Fibroblast of skin of back (primary cell): ENCODE data around the gene PDE6G.

ENCODE experiments used
- DNase-seq: peaks from one replicate; pipeline ENCODE4 v3.0.0-alpha.2; 2013

PDE6G gene

GRCh38 chr17:81660441-81660840 lies 4.1 kb upstream of the PDE6G start:
- DNase-seq: no peak

GRCh38 chr17:81659038-81659437 lies 2.7 kb upstream of the PDE6G start:
- DNase-seq: no peak

GRCh38 chr17:81656835-81657234 lies 493 bp upstream of the PDE6G start:
- no peak for DNase-seq

DNA sequence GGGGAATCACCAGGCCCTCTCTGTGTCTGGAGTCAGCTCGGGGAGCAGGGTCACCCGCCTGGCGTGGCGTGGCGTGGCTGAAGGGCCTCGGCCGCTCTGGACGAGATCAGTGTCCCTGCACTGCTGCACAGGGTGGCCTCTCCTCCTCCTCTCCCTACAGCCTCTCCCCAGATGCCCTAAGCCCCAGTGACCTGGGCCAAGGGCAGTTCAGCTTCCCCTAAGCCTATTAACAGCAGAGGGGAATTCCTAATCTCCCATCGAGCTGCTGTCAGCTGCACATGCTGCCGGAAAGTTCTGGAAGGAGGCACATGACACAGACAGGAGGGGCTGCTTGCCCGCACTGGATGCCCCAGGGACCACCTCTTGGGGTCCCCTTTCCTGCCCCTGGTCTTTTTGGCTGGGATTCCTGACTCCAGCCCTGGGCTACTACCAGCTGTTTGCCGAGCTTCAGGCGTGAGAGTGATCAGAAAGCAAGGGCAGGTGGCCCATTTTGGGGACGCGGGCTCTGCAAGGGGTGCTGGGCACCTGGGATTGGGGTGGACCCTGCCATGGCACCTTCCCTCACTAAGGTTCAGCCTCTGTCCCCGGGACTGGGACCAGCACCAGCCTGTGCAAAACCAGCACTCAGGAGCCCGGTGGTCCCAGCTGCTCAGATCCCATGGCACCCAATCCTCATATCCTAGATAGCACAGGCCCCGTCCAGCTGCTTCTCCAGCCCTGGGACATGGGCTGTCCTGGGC lies 794 bp downstream of the PDE6G start:
- DNase-seq: no peak

DNA sequence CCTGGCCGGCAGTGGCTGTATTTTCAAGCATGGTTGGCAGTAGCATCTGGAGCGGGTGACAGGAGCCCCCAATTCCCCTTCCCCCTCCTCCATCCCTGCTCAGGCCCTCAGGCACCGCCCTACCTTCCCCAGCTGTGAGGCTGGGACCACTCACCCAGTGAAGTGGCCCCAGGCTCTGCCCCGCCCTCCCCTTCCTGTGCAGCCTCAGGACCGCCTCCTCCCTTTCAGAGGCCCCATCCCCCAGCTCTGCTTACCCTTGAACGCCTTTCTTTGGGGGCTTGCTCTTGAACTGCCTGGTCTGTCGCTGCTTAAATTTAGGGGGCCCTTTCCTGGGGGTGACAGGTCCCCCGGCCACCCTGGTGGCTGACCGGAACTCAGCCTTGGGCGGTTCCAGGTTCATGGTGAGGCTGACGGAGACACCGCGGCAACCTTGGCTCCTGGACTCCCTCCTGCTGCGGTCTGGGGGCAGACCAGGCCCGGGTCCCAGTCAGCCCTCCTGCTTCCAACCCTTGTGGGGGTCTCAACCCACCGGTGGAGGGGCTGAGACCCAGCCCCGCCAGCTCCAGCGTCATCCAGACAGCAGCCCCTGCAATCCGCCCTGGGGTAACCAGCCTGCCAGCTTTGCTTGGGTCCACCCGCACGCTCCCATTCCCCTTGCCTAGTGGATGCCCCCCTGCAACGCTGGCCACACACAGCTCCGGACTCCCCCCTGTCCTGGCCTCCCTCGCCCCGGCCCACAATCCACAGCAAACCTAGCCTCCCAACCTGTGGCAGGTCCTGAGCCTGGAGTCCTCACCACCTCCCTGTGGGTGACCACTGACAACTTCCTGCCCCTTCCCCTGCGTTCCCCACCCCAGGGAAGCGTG lies 3.2 kb downstream of the PDE6G start:
- no peak for DNase-seq

GRCh38 chr17:81651692-81652091 lies 4.7 kb downstream of the PDE6G start:
- peak; percentile 88 for DNase-seq

- no peak for DNase-seq
Observed at GRCh38 chr17:81650951-81651350, 5.4 kb downstream of the PDE6G start.

GRCh38 chr17:81648707-81649085 lies 7.6 kb downstream of the PDE6G start:
- DNase-seq: no peak

GRCh38 chr17:81648013-81648706 lies 8.2 kb downstream of the PDE6G start:
- DNase-seq: no peak

- no peak for DNase-seq
Observed at GRCh38 chr17:81647640-81648012, 8.7 kb downstream of the PDE6G start.

DNA sequence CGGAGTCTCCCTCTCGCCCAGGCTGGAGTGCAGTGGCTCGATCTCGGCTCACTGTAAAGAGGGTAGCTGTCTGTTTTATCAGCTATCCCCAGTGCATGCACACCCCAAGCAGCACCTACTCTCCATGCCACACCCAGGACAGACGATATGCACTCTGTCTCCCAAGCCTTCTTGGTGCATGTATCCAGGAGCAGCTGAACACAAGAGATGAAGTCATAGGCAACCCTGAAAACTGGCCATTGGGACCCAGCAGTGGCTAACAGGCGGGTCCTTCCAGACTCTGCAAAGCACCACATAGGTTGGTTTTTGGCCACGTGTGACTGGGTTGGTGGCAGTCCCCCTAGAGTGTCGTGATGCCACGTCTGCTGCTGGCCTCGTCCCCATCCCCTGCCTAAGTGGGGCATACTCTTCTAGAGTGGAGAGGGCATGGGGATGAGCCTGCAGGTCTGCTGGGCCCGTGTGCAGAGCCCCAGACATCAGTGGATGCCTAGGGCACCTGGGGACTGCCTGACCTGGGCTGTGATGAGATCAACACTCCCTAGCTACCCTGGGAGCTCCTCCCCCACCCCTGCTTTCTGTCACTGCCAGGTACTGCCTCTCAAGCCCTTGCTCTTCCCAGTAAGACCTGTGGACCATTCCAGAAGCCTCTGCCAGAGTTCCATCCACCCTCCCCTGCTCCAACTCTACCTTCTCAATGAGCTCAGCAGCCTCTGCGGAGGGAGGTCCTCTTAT lies 9.3 kb downstream of the PDE6G start:
- DNase-seq: no peak

GRCh38 chr17:81644976-81645952 lies 11.1 kb downstream of the PDE6G start:
- no peak for DNase-seq

DNA sequence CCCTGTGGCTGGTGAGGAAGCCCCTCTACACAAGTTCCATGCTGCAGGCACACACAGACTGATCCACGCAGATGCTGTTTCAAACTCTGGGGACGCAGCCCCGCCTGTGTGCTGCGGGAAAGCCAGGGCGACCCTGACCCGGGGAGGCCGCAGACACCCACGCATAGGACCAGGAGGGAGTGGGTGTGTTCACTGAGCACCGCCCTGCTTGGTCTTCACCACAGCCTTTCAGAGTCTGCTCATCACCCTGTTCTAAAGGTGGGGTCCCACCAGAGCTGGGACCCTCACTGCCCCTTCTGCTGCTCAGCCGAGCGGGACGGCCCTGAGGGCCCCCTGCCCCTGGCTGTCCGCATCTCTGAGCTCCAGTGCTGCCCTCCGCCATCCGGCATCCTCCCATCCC lies 11.8 kb downstream of the PDE6G start:
- DNase-seq: no peak

DNA sequence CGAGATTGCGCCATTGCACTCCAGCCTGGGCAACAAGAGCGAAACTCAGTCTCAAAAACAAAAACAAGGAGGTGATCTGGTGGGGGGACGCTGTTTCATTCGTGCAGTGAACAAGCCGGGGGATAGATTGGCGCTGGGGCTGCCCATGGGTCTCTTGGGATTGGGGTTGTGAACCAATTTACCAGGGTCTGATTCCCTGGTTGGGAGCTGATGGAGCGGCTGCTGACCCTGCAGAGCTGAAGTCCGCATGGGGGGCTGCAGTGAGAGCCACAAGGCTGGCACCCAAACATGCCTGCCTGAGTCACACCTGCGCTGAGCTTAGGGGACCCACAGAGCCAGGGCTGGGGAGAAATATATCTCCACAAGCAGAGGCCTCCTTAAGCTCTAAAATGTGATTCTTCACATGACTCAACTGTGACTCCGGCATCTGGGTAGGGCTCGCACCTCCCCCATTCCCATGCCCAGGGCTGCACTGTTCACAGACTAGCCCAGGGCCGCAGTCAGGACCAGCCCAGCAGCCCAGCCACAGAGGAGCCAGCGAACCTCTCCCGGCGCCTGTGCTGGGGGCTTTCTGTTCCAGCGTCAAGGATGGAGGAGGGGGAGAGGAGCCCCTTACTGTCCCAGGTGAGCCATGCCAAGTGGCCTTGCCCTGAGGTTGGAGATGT lies 14.4 kb downstream of the PDE6G start:
- peak; percentile 76 for DNase-seq

DNA sequence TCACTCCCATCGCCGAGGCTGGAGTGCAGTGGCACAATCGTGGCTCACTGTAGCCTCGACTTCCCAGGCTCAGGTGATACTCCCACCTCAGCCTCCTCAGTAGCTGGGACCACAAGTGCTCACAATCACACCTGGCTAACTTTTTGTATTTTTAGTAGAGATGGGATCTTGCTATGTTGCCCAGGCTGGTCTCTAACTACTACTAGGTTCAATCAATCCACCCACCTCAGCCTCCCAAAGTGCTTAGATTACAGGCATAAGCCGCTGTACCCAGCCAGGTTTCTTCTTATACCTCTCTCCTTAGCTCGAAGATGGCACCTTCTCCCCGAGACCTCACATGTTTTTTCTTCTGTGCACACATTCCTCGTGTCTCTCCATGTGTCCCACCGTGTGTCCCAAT lies 16.3 kb downstream of the PDE6G start:
- DNase-seq: no peak

DNA sequence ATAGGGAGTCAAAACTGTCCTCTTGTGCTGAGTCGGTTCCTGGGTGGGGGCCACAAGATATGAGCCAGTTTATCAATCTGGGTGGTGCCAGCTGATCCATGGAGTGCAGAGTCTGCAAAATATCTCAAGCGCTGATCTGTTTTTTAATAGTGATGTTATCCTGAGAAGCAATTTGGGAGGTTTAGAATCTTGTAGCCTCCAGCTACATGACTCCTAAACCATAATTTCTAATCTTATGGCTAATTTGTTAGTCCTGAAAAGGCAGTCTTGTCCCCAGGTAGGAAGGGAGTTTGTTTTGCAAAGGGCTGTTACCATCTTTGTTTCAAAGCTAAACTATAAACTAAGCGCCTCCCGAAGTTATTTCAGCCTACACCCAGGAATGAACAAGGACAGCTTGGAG lies 17.7 kb downstream of the PDE6G start:
- DNase-seq: no peak

DNA sequence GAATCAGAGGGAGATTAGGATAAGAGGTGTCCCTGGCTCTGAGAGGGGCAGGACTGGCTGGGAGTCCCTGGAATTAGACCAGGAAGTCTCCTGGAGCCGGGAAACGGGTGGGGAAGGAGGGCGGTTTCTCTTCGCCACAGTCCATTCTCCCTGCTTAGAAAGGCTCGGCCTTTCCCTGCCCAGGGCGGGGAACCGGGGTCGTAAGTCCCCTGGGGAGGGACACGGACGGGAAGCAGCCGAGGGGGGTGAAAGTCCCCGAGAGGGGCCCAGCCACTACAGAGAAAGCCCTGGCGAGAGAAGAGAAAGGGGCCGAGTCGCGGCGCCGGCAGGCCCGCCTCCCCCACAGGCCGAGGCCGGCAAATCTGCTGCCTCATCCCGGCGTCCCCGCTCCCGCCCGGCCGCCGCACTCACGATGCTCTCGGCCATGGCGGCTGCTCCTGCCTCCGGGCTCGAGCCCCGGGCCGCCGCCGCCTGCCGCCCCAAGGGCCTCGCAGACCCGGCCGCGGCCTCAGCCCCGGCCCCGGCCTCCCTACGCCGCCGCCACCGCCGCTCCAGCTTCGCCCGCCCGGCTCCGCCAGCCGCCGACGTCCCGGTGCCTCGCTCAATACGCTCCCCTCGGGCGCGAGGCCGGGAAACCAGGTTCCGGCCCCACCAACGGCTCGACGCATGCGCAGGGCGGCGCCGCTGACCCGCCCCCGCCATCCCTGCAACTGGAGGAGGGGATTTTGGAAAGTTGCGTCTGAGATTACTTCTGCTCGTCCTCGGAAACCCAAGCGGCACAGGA lies 19.6 kb downstream of the PDE6G start, which contains the start of the genes NPLOC4 and TSPAN10:
NPLOC4 (minus strand) TSS at position 608 of the 784 bp plus-strand sequence; CDS start at position 426, 182 bp downstream.
TSPAN10 (plus strand) TSS at position 692 of the 784 bp plus-strand sequence. CDS start 5,217 bp downstream, outside the sequence.
- peak; percentile 80 for DNase-seq

- no peak for DNase-seq
Observed at GRCh38 chr17:81635973-81636504, 20.3 kb downstream of the PDE6G start.

DNA sequence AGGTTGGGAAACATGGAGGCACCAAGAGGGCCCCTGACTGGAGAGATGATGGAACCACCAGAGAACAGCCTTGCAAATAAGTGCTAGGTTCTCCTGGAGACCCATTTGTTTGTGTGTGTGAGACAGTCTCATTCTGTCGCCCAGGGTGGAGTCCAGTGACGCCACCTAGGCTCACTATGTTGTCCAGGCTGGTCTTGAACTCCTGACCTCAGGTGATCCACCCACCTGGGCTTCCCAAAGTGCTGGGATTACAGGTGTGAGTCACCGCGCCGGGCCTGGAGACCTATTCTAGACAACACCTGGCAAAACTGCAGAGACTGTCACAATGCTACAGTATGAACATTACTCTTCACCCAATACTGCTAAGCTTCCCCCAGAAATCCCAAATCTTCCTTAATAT lies 20.9 kb downstream of the PDE6G start:
- DNase-seq: no peak
